ENCODE data around the gene DDX20. TPM values are rescaled to one million over a fixed set of nuclear protein-coding genes. Genes with fewer than 3 reads are reported as not detected.

DDX20 gene
- total and polyA plus RNA-seq, 8 donors, result 10.6 to 22.8 (median 18.7) TPM

DNA sequence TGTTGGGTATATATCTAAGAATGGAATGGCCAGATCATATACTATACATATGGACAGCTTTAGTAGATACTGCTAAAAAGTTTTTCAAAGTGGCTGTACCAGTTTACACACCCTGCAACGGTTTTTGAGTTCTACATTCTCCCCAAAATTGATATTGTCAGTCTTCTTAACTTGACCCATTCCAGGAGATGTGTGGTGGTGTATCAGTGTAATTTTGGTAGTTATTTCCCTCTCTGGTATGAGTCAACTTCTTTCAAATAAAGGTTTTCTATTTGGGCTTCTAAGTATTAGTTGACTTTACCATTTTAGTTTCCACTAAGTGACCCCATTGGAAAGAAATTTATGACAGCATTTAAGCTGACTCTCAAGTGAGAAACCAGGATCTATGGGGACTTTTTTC lies 45.7 kb upstream of the DDX20 start:
- H3K36me3 ChIP-seq, result peaks cover 0 to 58% of the 10 kb centered on the region in 2 donors
- ATAC-seq, result no peak
- intact Hi-C loops (cut with DNase I), result no loop called here
- H3K27me3 ChIP-seq, result no peaks in the 10 kb centered on the region
- peaks cover 0 to 12% of the 10 kb centered on the region in 2 donors for H3K4me1 ChIP-seq
- H3K27ac ChIP-seq, result no peak overlapping the region
- H3K4me3 ChIP-seq, result no peak overlapping the region
- H3K9me3 ChIP-seq, result no peaks in the 10 kb centered on the region
- no peak for DNase-seq
- TF ChIP-seq, protein P1, sequence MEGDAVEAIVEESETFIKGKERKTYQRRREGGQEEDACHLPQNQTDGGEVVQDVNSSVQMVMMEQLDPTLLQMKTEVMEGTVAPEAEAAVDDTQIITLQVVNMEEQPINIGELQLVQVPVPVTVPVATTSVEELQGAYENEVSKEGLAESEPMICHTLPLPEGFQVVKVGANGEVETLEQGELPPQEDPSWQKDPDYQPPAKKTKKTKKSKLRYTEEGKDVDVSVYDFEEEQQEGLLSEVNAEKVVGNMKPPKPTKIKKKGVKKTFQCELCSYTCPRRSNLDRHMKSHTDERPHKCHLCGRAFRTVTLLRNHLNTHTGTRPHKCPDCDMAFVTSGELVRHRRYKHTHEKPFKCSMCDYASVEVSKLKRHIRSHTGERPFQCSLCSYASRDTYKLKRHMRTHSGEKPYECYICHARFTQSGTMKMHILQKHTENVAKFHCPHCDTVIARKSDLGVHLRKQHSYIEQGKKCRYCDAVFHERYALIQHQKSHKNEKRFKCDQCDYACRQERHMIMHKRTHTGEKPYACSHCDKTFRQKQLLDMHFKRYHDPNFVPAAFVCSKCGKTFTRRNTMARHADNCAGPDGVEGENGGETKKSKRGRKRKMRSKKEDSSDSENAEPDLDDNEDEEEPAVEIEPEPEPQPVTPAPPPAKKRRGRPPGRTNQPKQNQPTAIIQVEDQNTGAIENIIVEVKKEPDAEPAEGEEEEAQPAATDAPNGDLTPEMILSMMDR (IDR thresholded peaks at IDR 0.05), result no peak

GRCh38 chr1:111716333-111716732 lies 39.4 kb upstream of the DDX20 start:
- TF ChIP-seq, protein P1 (IDR thresholded peaks at IDR 0.05), result no peak
- H3K27me3 ChIP-seq, result no peaks in the 10 kb centered on the region
- no peak overlapping the region for H3K27ac ChIP-seq
- peaks cover 11 to 25% of the 10 kb centered on the region in 2 donors for H3K4me1 ChIP-seq
- intact Hi-C loops (cut with DNase I), result no loop called here
- no peak overlapping the region for H3K4me3 ChIP-seq
- ATAC-seq, result no peak
- peaks cover 0 to 39% of the 10 kb centered on the region in 2 donors for H3K36me3 ChIP-seq
- DNase-seq, result no peak
- no peaks in the 10 kb centered on the region for H3K9me3 ChIP-seq

DNA sequence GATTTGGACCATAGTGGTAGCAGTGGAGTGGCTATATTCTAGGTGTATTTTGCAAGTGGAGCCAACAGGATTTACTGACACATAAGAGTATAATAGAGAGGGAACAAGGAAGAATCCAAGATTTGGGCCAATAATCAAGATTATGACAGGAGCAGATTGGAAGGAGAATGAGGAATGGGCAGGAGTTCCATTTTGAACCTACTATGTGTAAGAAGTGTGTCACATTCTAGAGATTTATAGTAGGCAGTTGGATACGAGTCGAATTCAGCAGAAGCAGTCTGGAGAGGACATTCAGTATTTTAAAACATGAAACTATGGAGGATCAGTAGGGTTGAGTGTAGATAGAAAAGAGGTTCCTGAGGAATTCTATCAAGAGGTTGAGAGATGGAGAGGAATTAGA lies 38.3 kb upstream of the DDX20 start:
- Histone ChIP-seq H3K4me1 (peaks cover 12 to 36% of the 10 kb centered on the region in 2 donors), H3K36me3 (peaks cover 0 to 29% of the 10 kb centered on the region in 2 donors), H3K27ac (no peak overlapping the region), H3K4me3 (no peak overlapping the region), H3K27me3 (no peaks in the 10 kb centered on the region), H3K9me3 (no peaks in the 10 kb centered on the region)
- TF ChIP-seq, protein P1 (IDR thresholded peaks at IDR 0.05), result no peak
- DNase-seq (no peak), ATAC-seq (no peak)
- intact Hi-C loops (cut with DNase I), result no loop called here

DNA sequence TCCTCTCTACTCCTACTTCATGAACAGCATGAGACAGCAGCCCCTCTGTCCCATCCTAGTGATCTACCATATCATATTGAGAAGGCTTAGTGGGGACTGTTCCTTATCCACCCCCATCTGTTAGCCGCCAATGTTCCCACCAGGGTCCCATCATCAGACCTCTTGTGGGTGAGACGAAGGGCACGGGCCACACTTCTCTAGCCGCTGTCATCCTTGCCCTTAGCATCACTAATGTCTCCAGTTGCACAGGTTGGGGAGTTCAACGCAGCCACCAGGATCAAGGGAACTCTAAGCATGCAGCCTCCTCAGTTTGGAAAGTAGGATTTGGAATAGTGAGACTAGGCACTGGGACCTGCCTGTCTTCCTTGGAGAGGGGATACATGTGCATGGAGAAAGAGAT lies 36.6 kb upstream of the DDX20 start:
- peaks cover 0 to 17% of the 10 kb centered on the region in 2 donors for H3K36me3 ChIP-seq
- no peaks in the 10 kb centered on the region for H3K9me3 ChIP-seq
- DNase-seq, result no peak
- no peak for ATAC-seq
- no peaks in the 10 kb centered on the region for H3K27me3 ChIP-seq
- H3K4me3 ChIP-seq, result no peak overlapping the region
- intact Hi-C loops (cut with DNase I), result no loop called here
- peaks cover 12 to 46% of the 10 kb centered on the region in 2 donors for H3K4me1 ChIP-seq
- peak overlapping the region in 1 of 2 donors; percentile 85 for H3K27ac ChIP-seq
- TF ChIP-seq, protein P1 (IDR thresholded peaks at IDR 0.05), result no peak

- Histone ChIP-seq H3K9me3 (no peaks in the 10 kb centered on the region), H3K36me3 (peaks cover 0 to 17% of the 10 kb centered on the region in 2 donors), H3K4me1 (peaks cover 12 to 47% of the 10 kb centered on the region in 2 donors), H3K4me3 (no peak overlapping the region), H3K27me3 (no peaks in the 10 kb centered on the region), H3K27ac (peak overlapping the region in 1 of 2 donors; percentile 85)
- TF ChIP-seq, protein P1 (IDR thresholded peaks at IDR 0.05), result no peak
- DNase-seq (no peak), ATAC-seq (peak; percentile 6)
- intact Hi-C loops (cut with DNase I), result no loop called here
Measured at GRCh38 chr1:111719674-111720132, 36.0 kb upstream of the DDX20 start.

All from left lung (tissue), 10 donors.